Measurements from ENCODE around the gene TMEM272. TPM values are rescaled to one million over a fixed set of nuclear protein-coding genes. Genes with fewer than 3 reads are reported as not detected.
A peak's percentile ranks its signal among the peaks of the same experiment; 100 is the strongest.

TMEM272 gene
- total and polyA plus RNA-seq, 2 donors (not counting 1 experiment from before 2014, with no cell fraction given), result not detected

DNA sequence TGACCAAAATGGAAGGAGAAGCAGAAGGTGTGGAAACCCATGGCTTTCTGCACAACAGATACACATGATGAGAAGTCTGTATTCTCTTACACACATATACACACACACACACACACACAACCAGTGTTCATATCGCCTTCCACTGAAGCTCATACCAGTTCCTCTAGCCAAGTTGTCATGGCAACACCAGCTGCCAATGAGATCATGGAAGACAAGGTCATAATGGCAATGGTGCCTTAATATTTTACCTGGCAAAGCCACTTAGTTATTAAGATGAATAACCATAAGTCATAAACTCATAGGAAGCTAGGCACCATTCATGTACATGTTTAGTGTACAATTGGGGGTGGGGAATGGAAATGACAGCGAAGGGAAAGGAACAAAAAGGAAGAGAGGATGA lies 38.4 kb downstream of the TMEM272 start:
- POLR2A ChIA-PET, result no interaction called here
- intact Hi-C loops (cut with micrococcal nuclease), result loop anchor here (10.0 kb wide), 1 partner anchor 582 kb away; the partner anchor contains the start of gene FAM124A

More for the DNA sequence above, 38.4 kb downstream of the TMEM272 start:
- Histone ChIP-seq H2AFZ (ENCODE audit: insufficient read depth, low read depth, low read length, poor library complexity, severe bottlenecking) (no peak overlapping the region), H3K27me3 (replicated peaks in 1 of 4; ENCODE audit: control extremely low read depth in 1 of 4, control insufficient read depth in 3 of 4, insufficient read depth in 4 of 4, low read length in 3 of 4) (no peaks in the 10 kb centered on the region), H3K4me3 (ENCODE audit: control extremely low read depth in 1 of 5, extremely low read depth in 1 of 5, insufficient read depth in 1 of 5, low read depth in 2 of 5, low read length in 4 of 5) (no peak overlapping the region), H3K4me2 (replicated peaks; ENCODE audit: low read depth, low read length, poor library complexity, severe bottlenecking) (no peak overlapping the region), H4K20me1 (ENCODE audit: control insufficient read depth, insufficient read depth, low read length, poor library complexity, severe bottlenecking) (no peaks in the 10 kb centered on the region), H3K27ac (ENCODE audit: low read length in 2 of 2) (no peak overlapping the region), H3K9me3 (ENCODE audit: control extremely low read depth in 1 of 3, control insufficient read depth in 2 of 3, insufficient read depth in 1 of 3, low read length in 2 of 3) (no peaks in the 10 kb centered on the region), H3K36me3 (replicated peaks in 1 of 2; ENCODE audit: control extremely low read depth in 1 of 2, control insufficient read depth in 1 of 2, extremely low read depth in 1 of 2, insufficient read depth in 2 of 2, low read length in 1 of 2) (no peaks in the 10 kb centered on the region), H3K79me2 (ENCODE audit: control insufficient read depth, insufficient read depth, low read length) (no peaks in the 10 kb centered on the region), H3K4me1 (ENCODE audit: control insufficient read depth in 2 of 2, insufficient read depth in 2 of 2, low read length in 2 of 2) (peaks cover 27 to 36% of the 10 kb centered on the region in 2 donors), H3K9ac (ENCODE audit: low read length) (no peak overlapping the region)
- Mint-ChIP-seq H3K27ac (peak overlapping the region; percentile 50), H3K4me3 (no peak overlapping the region), H3K4me1 (peaks cover 47% of the 10 kb centered on the region), H3K9me3 (ENCODE audit: insufficient read depth) (no peaks in the 10 kb centered on the region), H3K27me3 (no peaks in the 10 kb centered on the region)
- CTCF ChIA-PET, result interaction anchor here (0.6 to 2.1 kb wide), 3 partner anchors 9 to 208 kb away, joined by 3 to 10 read pairs (median 9); no protein-coding TSS in a partner anchor
- TF ChIP-seq CTCF (IDR thresholded peaks at IDR 0.05) (no peak), EZH2 (IDR thresholded peaks at IDR 0.05; ENCODE audit: borderline replicate concordance, insufficient read depth, low read depth, low read length, poor library complexity, severe bottlenecking) (no peak)
- DNase-seq (peak; percentile 47), ATAC-seq (ENCODE audit: low read depth) (no peak)
- 90% methylated on average over 1 of the region's 2 CpGs for WGBS (ENCODE audit: insufficient coverage)
